ENCODE data around the gene PARG.
"Not testable (repeated sequence)": the region's sequence is repeated elsewhere in the genome, so short reads cannot be mapped to it uniquely, and the experiment has no call there.

GRCh38 chr10:49987207-49987606, 45.4 kb upstream of the PARG start:
- not testable (repeated sequence) for TF ChIP-seq POLR2A (IDR thresholded peaks at IDR 0.05; ENCODE audit: low read depth, low read length); CTCF (IDR thresholded peaks at IDR 0.05; ENCODE audit: extremely low read depth in 1 of 2, insufficient read depth in 1 of 2, low read depth in 1 of 2, low read length in 2 of 2); POLR2AphosphoS5 (IDR thresholded peaks at IDR 0.05; ENCODE audit: insufficient read depth, low read depth, low read length); EZH2 (IDR thresholded peaks at IDR 0.05; ENCODE audit: borderline replicate concordance, low read depth, low read length, severe bottlenecking); MAX (IDR thresholded peaks at IDR 0.05; ENCODE audit: insufficient read depth, insufficient read length); GATA2 (IDR thresholded peaks at IDR 0.05; ENCODE audit: insufficient read depth, insufficient read length, low read depth, low read length); MYC (IDR thresholded peaks at IDR 0.05; ENCODE audit: low read depth, low read length)

All from endothelial cell of umbilical vein (primary cell).